DMS 273 treated with DMSO at 0.1 percent for 48 hours (cell line): ENCODE measurements around the gene RAP1B.
A peak's percentile ranks its signal among the peaks of the same experiment; 100 is the strongest.

ENCODE experiments used
- DNase-seq: peaks from one replicate; lab custom pipeline; 2025; lab: John Stamatoyannopoulos, UW

The RAP1B gene

GRCh38 chr12:68610370-68611093 lies at the start of gene RAP1B:
RAP1B (plus strand) TSS chr12:68610899; CDS start chr12:68648725, 37,826 bp downstream.
- DNase-seq, result peak; percentile 33

- DNase-seq, result no peak
These were observed 48.9 kb upstream of the RAP1B start for GRCh38 chr12:68561830-68562229.

GRCh38 chr12:68564166-68564565 lies 46.5 kb upstream of the RAP1B start:
- DNase-seq, result no peak

DNA sequence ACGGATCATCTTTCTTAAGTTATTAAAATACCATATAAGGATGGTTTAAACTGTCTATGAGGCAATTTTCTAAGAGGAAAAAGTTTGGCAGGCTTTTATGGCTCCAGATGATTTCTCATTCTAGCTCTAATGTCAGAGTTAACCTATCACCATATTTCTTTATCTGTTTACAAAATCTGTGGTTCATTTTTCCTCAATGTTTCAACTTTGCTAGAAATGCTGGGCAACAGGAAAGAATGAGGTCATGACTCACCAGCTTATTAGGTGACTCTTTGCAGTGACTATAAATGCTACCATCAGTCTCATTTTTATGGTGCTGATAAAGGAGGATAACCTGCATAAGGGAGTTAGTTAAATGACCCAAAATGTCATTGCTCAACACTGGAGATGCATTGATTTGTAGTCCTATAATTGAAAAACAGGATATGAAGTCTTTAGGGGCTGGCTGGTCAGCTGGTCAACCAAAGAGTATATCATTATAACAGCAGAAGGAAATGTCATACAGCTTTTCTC lies 45.3 kb upstream of the RAP1B start:
- DNase-seq, result no peak

GRCh38 chr12:68568922-68569569 lies 41.7 kb upstream of the RAP1B start:
- no peak for DNase-seq

DNA sequence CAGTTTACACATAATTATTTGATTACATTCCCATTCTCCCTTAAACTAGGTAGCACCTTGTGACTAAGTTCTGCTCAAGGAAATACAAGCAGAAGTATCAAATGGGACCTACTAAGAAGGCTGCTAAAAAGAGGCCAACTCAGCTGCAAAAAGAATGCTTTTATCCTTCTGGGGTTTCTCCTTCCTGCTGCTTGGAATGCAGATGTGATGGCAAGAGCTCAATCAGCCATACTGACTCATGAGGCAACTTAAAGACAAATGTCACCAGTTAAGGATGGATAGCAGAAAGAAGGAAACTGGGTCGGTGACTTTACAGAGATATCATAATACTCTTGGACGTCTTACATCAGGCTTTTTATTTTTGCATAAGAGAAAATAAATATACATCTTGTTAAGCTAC lies 38.0 kb upstream of the RAP1B start:
- no peak for DNase-seq

DNA sequence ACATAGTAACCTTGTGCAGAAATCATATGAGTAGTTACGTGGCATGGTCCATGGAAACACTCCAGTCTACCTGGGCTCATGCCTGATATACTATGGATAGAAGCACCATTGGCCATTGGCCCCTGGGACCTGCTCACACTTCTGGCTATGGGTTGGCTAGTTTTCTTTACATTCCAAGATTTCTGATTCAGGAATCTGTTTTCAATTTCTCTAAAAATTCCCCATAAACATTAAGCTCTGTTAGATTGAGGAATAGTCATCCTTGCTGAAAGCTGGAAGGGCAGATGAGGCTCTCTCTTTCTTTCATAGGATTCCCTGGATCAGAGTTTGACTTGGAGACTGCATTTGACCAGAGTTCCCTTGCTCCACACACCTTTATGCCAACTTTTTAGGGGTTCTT lies 37.3 kb upstream of the RAP1B start:
- no peak for DNase-seq

- no peak for DNase-seq
These were observed 32.8 kb upstream of the RAP1B start for GRCh38 chr12:68577949-68578348.

DNA sequence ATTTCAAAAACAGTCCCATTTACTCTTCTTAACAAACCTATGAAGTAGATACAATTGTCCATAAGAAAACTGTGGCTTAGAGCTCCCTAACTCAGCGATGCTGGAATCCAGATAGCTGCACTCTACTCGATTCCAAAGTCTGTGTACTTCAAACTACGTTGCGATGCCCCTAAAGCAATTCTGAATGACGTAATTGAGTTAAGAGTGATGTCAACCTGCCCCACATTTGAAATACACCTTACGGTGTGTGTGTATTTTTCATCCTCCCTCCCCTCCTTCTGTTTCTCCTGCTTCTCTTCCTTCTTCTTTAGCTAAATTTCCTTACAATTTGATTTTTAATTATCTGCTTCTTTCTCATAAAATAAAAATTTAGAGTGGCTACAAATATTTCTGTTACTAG lies 31.9 kb upstream of the RAP1B start:
- no peak for DNase-seq

DNA sequence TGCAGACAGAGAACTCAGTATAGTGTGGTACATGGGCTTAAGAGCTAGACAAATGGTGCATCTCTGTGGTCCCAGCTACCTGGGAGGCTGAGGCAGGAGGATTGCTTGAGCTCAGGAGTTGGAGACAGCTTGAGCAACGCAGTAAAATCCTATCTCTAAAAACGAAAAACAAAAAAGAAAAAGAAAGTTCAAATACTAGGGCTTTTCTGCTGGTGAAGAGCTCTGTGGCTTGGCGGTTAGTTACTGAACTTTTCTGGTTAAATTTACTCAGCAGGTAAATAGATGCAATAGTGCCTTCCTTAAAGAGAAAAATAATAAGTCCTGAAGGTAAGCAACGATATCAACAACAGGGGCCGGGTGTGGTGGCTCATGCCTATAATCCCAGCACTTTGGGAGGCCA lies 31.4 kb upstream of the RAP1B start:
- DNase-seq, result no peak

DNA sequence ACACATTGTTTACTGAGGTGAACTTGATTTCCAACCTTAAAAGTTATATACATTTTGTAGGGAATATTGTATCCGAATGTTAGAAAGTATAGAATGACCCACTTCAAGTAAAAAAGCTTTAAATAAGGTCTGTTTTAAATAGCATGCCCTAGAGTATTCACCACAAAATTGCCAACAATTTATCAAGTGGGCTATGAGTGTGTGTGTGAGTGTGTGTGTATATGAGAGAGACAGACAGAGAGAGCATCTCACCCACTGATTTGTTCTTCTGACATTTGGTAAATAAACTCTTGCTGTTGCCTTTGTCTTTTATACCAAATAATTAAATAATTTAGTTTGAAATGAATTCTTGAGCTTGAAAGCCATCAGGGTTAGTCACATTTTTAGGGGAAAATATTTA lies 29.8 kb upstream of the RAP1B start:
- no peak for DNase-seq

DNA sequence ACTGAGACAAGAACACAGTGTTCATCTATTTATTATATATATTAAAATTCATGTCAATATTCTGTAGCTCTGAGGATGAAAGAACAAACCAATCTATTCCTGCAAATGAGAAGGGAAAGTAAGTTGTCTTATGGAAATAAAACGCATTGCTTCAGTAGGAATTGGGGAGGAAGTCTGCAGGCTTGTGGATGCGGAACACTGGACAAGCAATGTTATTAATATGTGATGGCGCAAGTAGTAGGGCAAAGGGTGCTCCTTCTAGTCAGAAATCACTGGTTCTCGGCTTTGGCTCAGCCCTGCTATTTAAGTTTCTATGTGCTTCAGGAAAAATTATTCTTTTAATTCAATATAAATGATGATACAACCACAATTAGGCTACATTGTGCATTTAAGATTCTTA lies 28.8 kb upstream of the RAP1B start:
- no peak for DNase-seq

GRCh38 chr12:68585966-68586365 lies 24.7 kb upstream of the RAP1B start:
- DNase-seq, result no peak

DNA sequence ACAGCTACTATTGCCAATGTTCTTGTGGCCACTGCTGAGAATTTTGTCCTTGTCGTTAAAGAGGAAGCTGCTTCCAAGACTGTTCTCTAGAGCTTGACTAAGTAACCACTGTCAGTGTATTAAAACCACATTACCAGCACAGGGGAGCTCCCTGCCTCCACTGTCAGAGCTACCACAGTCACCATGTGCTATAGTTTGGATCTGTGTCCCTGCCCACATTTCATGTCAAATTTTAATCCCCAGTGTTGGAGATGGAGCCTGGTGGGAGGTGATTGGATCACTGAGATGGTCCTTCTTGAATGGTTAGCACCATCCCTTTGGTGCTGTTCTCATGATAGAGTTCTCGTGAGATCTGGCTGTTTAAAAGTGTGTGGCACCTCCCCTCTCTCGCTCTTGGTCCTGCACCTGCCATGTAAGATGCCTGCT lies 23.2 kb upstream of the RAP1B start:
- DNase-seq, result no peak

DNA sequence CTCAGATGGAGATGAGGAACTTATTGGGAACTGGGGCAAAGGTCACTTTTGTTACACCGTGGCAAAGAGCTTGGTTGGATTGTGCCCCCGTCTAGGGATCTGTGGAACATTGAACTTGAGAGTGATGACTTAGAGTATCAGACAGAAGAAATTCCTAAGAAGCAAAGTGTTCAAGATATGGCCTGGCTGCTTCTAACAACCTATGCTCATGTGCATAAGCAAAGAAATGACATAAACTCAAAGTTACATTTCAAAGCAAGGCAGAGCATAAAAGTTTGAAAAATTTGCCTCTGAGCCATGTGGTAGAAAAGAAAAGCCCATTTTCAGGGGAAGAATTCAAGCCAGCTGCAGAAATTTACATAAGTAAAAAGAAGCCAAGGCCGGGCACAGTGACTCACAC lies 21.5 kb upstream of the RAP1B start:
- DNase-seq, result no peak

DNA sequence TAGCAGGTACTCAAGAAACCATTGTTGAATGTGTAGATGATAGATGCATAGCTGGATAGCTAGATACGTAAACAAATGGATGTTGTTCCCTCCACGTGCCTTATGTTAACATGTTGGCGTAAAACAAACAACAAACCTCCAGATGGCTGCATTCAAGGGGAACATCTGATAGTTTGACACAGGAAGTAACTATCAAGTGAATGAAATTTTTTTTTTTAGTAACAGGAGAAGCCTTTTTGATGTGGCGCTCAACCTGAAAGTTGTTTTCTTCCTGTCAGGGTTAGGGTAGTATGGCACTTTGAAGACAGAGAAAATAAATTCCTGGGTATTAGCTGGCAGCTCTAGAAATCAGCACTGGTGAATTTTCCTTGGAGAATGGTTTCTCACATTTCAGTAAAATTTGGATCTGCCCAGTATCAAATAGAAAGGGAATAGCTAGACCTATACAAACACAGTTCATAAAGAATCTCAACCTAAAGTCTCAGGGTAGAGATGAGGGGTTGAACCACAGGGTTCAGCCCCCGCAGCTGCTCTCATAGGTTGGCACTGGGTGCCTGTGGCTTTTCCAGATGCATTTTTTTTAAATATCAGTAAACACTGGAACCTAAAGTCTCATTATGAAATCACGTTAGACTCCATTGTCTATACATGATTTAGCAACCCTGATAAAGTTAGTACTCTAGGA lies 18.8 kb upstream of the RAP1B start:
- no peak for DNase-seq

GRCh38 chr12:68595241-68595640 lies 15.5 kb upstream of the RAP1B start:
- DNase-seq, result no peak

GRCh38 chr12:68601767-68602166 lies 8.9 kb upstream of the RAP1B start:
- DNase-seq, result no peak

DNA sequence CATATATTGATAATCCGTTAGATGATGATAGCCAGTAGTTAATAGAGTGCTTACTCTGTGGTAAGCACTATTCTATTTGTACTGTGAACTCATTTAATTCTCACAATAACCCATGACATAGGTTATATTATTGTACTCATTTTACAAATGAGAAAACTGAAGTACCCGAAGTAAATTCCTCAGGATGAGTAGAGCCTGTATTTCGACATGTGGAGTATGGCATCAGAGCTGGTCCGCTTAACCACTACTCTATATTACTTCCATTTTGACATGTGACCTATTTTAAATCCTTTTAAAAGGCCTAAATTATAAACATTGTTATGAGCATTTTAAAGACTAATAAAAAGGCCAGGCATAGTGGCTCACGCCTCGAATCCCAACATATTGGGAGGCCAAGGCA lies 8.0 kb upstream of the RAP1B start:
- DNase-seq, result no peak

DNA sequence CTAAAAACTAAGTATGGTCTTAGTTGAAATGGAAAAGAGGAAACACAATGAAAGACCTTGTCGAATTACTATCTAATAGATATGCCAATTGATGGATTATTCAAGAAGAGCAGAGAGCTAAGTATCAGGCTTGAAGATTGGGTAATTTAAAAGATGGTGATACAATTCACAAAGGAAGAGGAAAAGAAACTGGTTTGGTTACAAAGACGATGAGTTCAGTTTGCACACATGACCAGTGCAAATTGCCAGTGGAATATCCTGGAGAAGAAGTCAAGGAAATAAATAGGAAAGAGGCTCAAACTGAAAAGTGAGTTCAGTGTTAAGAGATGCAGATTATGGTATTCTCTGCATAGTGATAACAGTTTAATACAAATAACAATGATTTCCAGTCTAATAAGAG lies 2.5 kb upstream of the RAP1B start:
- DNase-seq, result no peak

- DNase-seq, result no peak
These were observed 715 bp upstream of the RAP1B start for GRCh38 chr12:68609998-68610369.

DNA sequence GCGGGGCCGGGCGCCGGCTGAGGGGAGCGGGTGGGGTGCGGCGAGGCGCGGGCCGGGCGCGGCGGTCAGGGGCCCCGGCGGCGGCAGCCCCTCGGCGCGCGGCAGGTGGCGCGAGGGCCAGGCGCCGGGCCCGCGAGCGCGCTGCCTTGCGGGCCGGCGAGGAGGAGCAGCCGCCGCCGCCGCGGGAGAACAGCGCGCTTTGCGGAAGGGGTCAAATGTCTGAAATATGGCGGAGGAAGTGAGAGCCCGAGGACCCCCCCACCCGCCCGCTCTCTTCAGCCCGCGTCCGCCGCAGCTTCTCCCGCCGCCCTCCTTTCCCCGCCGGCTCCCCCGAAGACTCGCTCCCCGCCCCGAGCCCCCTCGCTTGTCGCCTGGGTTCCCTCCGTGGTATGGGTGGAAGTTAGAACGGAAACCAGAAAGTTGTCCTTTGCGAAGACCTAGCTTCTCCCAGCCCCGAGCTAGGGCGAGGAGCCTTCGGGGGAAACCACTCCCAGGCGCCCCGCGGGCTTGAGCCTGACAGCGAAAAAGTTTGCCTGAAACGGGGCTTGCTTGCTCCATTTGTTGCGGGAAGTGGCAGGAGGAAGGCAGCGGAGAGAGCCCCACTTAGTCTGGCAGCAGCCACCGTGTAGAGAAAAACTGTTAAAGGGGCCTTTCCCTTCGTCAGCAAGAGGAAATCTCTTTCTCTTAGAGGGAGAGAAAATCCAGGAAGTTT lies 551 bp downstream of the RAP1B start:
- peak; percentile 0 for DNase-seq

GRCh38 chr12:68611806-68612160 lies 1.1 kb downstream of the RAP1B start:
- DNase-seq, result no peak
